HepG2 (cell line): ENCODE data around the gene ATP7A. TPM values are rescaled to one million over a fixed set of nuclear protein-coding genes. Genes with fewer than 3 reads are reported as not detected.

Experiments used
- ATAC-seq: fragments of 200-7000 bp; cut with Tn5 transposase; 3 replicates; pipeline ENCODE4 v1.9.1; 2020; ENCODE audit warnings: mild to moderate bottlenecking, moderate library complexity
- BruUV-seq: library from RNA; stranded (reverse); fragments of 400-500 nt; replicated peaks from 2 replicates; lab custom pipeline; 2021; lab: Mats Ljungman, UMichigan
- CTCF ChIA-PET: fragments of 300-600 bp; formaldehyde crosslinking; extraction: SDS; loops from one replicate; lab custom pipeline; 2021; ENCODE audit warnings: low total read pairs, inconsistent platforms, low intra/inter-chr PET ratio; lab: Yijun Ruan, JAX
- POLR2A ChIA-PET: fragments of 350-600 bp; sonication (Branson Sonifier 250); formaldehyde crosslinking; loops from one replicate; lab custom pipeline; 2020; ENCODE audit warnings: antibody characterized with exemption, inconsistent platforms; lab: Yijun Ruan, JAX
- DNase-seq: peaks from one replicate; pipeline ENCODE4 v3.0.0-alpha.2; 2015; ENCODE audit warnings: low spot score
- FAIRE-seq: peaks from 3 replicates; lab custom pipeline; 2011; peaks lifted over from hg19 to GRCh38; lab: Jason Lieb, UNC
- H2AFZ ChIP-seq: one replicate; pipeline ENCODE4 v1.6.1; 2011; ENCODE audit warnings: low read length, inconsistent platforms
- H3K27ac ChIP-seq: fragments of 300-600 bp; 3 replicates; pipeline ENCODE4 v1.8.0; 2011; ENCODE audit warnings: mixed run types, mild to moderate bottlenecking, mixed read lengths, low read length, inconsistent platforms; ENCODE audit not compliant: insufficient read depth; ENCODE audit errors: extremely low read length
- H3K27me3 ChIP-seq, 2 experiments: fragments of 200-600 bp in 1 of 2; 2 replicates in 1 of 2; 3 replicates in 1 of 2; pipeline versions ENCODE4 v1.6.0 to v1.8.0; 2011; ENCODE audit warnings: low read length in 2 of 2, mild to moderate bottlenecking in 2 of 2, moderate library complexity in 2 of 2, inconsistent platforms in 1 of 2; ENCODE audit not compliant: insufficient read depth in 2 of 2, control insufficient read depth in 1 of 2
- H3K36me3 ChIP-seq, 2 experiments: fragments of 200-600 bp in 1 of 2; replicated peaks in 1 of 2; 2 replicates in 1 of 2; 3 replicates in 1 of 2; pipeline versions ENCODE4 v1.5.1 to v1.8.0; 2011; ENCODE audit warnings: low read length in 2 of 2, inconsistent platforms in 1 of 2; ENCODE audit not compliant: insufficient read depth in 2 of 2, control insufficient read depth in 1 of 2
- H3K4me1 ChIP-seq: 2 replicates; pipeline ENCODE4 v1.5.1; 2012; ENCODE audit warnings: low read length, inconsistent platforms; ENCODE audit not compliant: insufficient read depth
- H3K4me2 ChIP-seq: 2 replicates; pipeline ENCODE4 v1.6.0; 2011; ENCODE audit warnings: low read depth, low read length, inconsistent platforms
- H3K4me3 ChIP-seq, 3 experiments: fragments of 200-600 bp in 1 of 3; sonication (generic), shearing (Covaris generic) in 1 of 3; replicated peaks in 1 of 3; 2 replicates each; pipeline ENCODE4 v1.5.1; 2011 to 2016; ENCODE audit warnings: low read length in 3 of 3, inconsistent platforms in 2 of 3, low read depth in 2 of 3, mild to moderate bottlenecking in 2 of 3, control low read depth in 1 of 3, mixed read lengths in 1 of 3; ENCODE audit not compliant: insufficient read depth in 1 of 3
- H3K79me2 ChIP-seq: one replicate; pipeline ENCODE4 v1.6.1; 2011; ENCODE audit warnings: low read length, inconsistent platforms; ENCODE audit not compliant: insufficient read depth
- H3K9ac ChIP-seq: 2 replicates; pipeline ENCODE4 v1.6.0; 2011; ENCODE audit warnings: mild to moderate bottlenecking, low read depth, low read length, inconsistent platforms; ENCODE audit not compliant: insufficient read depth
- H3K9me3 ChIP-seq: 2 replicates; pipeline ENCODE4 v1.5.1; 2012; ENCODE audit warnings: mild to moderate bottlenecking, low read length
- H4K20me1 ChIP-seq: 2 replicates; pipeline ENCODE4 v1.6.0; 2011; ENCODE audit warnings: inconsistent platforms, mild to moderate bottlenecking, low read length, moderate library complexity; ENCODE audit not compliant: insufficient read depth
- HNRNPL ChIP-seq: fragments of 200-400 bp; formaldehyde crosslinking; IDR thresholded peaks from 2 replicates; pipeline ENCODE4 v1.6.1; 2017; ENCODE audit warnings: mild to moderate bottlenecking, low read depth, low read length
- RERE ChIP-seq: IDR thresholded peaks from 2 replicates; pipeline ENCODE4 v1.6.1; 2016; ENCODE audit warnings: low read depth, missing genetic modification reagents, missing compliant biosample characterization
- ZKSCAN8 ChIP-seq: IDR thresholded peaks from 2 replicates; pipeline ENCODE4 v1.6.1; 2016; ENCODE audit warnings: borderline replicate concordance, missing genetic modification reagents, missing compliant biosample characterization
- ZMYM4 ChIP-seq: sonication (generic); formaldehyde crosslinking; IDR thresholded peaks from 2 replicates; pipeline ENCODE4 v1.8.1; 2023; ENCODE audit warnings: mild to moderate bottlenecking, missing genetic modification reagents
- ZNF746 ChIP-seq: sonication (generic); formaldehyde crosslinking; IDR thresholded peaks from 2 replicates; pipeline ENCODE4 v1.8.0; 2022; ENCODE audit warnings: mild to moderate bottlenecking, missing genetic modification reagents
- WGBS: methylation state at CpG from one replicate; pipeline ENCODE4 v1.1.6; 2017; ENCODE audit warnings: low lambda C conversion rate; 5-methylcytosine and 5-hydroxymethylcytosine counted together
- in situ Hi-C: cut with HindIII; loops from 2 replicates; pipeline ENCODE4 v1.10.0; 2017; ENCODE audit warnings: low pct_unique_long_range_greater_than_20kb; ENCODE audit not compliant: extremely low pct_ligation_motif_present
- intact Hi-C: fragments of 100-400 bp; cut with micrococcal nuclease; formaldehyde crosslinking; loops from one replicate; pipeline ENCODE4 v1.10.0; 2022; ENCODE audit not compliant: unreplicated experiment
- polyA plus RNA-seq, 8 experiments: library from polyadenylated mRNA; depleted of rRNA in 3 of 8; stranded (reverse) in 7 of 8; unstranded in 1 of 8; fragments of >200 nt; fragmentation: Illumina TruSeq in 4 of 8; extraction: Trizol in 4 of 8; gene quantifications; 2 replicates each; pipeline versions ENCODE4 v1.2.1 to v1.2.3, GENCODE V29; 2011 to 2016; ENCODE audit warnings: low read depth in 4 of 8, missing spikeins in 1 of 8, mixed read lengths in 1 of 8; ENCODE audit not compliant: insufficient read depth in 1 of 8
- total RNA-seq, 5 experiments: library from RNA; depleted of rRNA; stranded (reverse); fragments of >200 nt; fragmentation: Illumina TruSeq; extraction: Trizol; gene quantifications; 2 replicates each; pipeline ENCODE4 v1.2.3, GENCODE V29; 2016; ENCODE audit warnings: low read depth in 1 of 5
- TF ChIP-seq, protein P1 (sequence below): sonication (generic); formaldehyde crosslinking; IDR thresholded peaks from 2 replicates; pipeline ENCODE4 v1.8.1; 2023; ENCODE audit warnings: missing genetic modification reagents, inconsistent platforms, borderline replicate concordance
- TF ChIP-seq, protein P2 (sequence below): sonication (generic); formaldehyde crosslinking; IDR thresholded peaks from 2 replicates; pipeline ENCODE4 v1.5.1; 2020; ENCODE audit warnings: missing genetic modification reagents, mild to moderate bottlenecking, borderline replicate concordance

ATP7A gene
- total and polyA plus RNA-seq, 2 of the 13 experiments (the other 11 are each of a cell fraction or from before 2014, with no cell fraction given): 1.7 to 4.7 TPM

DNA sequence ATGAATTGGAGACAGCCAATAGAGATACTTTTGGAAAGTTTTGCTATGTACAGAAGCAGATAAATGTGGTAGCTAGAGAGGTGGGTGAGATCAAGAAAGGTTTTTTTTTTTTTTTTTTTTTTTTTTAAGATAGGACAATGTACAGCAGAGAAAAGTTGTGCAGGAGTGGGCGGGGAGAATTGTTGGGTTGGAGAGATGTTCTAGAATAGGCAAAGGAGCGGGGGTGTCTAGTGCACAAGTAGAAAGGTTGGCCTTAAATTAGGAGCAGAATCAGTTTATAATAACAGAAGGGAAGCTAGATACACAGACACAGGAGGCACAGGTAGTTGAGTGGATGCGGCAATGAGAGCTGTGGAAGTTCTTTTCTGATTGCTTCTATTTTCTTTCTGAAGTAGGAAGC is 127.4 kb downstream of the ATP7A start:
- 98% methylated on average over 3 of the region's 3 CpGs for WGBS
- no peak overlapping the region for H3K4me3 ChIP-seq
- no TSS peak for BruUV-seq
- DNase-seq: no peak
- POLR2A ChIA-PET: no interaction called here
- H3K36me3 ChIP-seq: no peaks in the 10 kb centered on the region
- H3K9me3 ChIP-seq: no peaks in the 10 kb centered on the region
- FAIRE-seq: no peak
- no peak overlapping the region for H3K9ac ChIP-seq
- no peak overlapping the region for H2AFZ ChIP-seq
- H3K27me3 ChIP-seq: no peaks in the 10 kb centered on the region
- in situ Hi-C loops (no loop called here), intact Hi-C loops (no loop called here)
- H3K4me1 ChIP-seq: no peaks in the 10 kb centered on the region
- TF ChIP-seq, protein P1, sequence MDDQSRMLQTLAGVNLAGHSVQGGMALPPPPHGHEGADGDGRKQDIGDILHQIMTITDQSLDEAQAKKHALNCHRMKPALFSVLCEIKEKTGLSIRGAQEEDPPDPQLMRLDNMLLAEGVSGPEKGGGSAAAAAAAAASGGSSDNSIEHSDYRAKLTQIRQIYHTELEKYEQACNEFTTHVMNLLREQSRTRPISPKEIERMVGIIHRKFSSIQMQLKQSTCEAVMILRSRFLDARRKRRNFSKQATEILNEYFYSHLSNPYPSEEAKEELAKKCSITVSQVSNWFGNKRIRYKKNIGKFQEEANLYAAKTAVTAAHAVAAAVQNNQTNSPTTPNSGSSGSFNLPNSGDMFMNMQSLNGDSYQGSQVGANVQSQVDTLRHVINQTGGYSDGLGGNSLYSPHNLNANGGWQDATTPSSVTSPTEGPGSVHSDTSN: no peak
- no peak for TF ChIP-seq RERE
- TF ChIP-seq ZNF746 (CRISPR knock-in tag): no peak
- TF ChIP-seq ZKSCAN8 (CRISPR knock-in tag): no peak
- TF ChIP-seq HNRNPL: no peak
- no peak for TF ChIP-seq ZMYM4 (CRISPR knock-in tag)
- TF ChIP-seq, protein P2, sequence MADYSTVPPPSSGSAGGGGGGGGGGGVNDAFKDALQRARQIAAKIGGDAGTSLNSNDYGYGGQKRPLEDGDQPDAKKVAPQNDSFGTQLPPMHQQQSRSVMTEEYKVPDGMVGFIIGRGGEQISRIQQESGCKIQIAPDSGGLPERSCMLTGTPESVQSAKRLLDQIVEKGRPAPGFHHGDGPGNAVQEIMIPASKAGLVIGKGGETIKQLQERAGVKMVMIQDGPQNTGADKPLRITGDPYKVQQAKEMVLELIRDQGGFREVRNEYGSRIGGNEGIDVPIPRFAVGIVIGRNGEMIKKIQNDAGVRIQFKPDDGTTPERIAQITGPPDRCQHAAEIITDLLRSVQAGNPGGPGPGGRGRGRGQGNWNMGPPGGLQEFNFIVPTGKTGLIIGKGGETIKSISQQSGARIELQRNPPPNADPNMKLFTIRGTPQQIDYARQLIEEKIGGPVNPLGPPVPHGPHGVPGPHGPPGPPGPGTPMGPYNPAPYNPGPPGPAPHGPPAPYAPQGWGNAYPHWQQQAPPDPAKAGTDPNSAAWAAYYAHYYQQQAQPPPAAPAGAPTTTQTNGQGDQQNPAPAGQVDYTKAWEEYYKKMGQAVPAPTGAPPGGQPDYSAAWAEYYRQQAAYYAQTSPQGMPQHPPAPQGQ (CRISPR knock-in tag): no peak
- ATAC-seq: no peak
- no peaks in the 10 kb centered on the region for H4K20me1 ChIP-seq
- H3K4me2 ChIP-seq: no peak overlapping the region
- H3K79me2 ChIP-seq: no peaks in the 10 kb centered on the region
- CTCF ChIA-PET: no interaction called here
- H3K27ac ChIP-seq: no peak overlapping the region
